Smooth muscle cell (in vitro differentiated cells): ENCODE data around the gene SHISA8. TPM values are rescaled to one million over a fixed set of nuclear protein-coding genes. Genes with fewer than 3 reads are reported as not detected.

Experiments
- DNase-seq: peaks from one replicate; lab custom pipeline; 2025; ENCODE audit not compliant: unreplicated experiment; lab: John Stamatoyannopoulos, UW
- H2AFZ ChIP-seq: fragments of 200-600 bp; sonication (generic); 2 replicates; pipeline ENCODE4 v1.6.0; 2016; ENCODE audit warnings: antibody characterized with exemption, low read depth, mild to moderate bottlenecking
- H3F3A ChIP-seq: fragments of 200-600 bp; sonication (generic); 2 replicates; pipeline ENCODE4 v1.6.0; 2017; ENCODE audit warnings: antibody characterized with exemption, low read depth
- H3K27ac ChIP-seq: fragments of 200-600 bp; sonication (generic); 2 replicates; pipeline ENCODE4 v1.5.1; 2016; ENCODE audit warnings: low read depth, mild to moderate bottlenecking
- H3K27me3 ChIP-seq: fragments of 200-600 bp; sonication (generic); 2 replicates; pipeline ENCODE4 v1.6.1; 2016; ENCODE audit warnings: low read depth, mild to moderate bottlenecking
- H3K36me3 ChIP-seq: fragments of 200-600 bp; sonication (generic); 2 replicates; pipeline ENCODE4 v1.5.1; 2016; ENCODE audit warnings: low read depth
- H3K4me1 ChIP-seq: fragments of 200-600 bp; sonication (generic); 2 replicates; pipeline ENCODE4 v1.5.1; 2016; ENCODE audit warnings: low read depth
- H3K4me2 ChIP-seq: fragments of 200-600 bp; sonication (generic); 2 replicates; pipeline ENCODE4 v1.6.0; 2016; ENCODE audit warnings: mild to moderate bottlenecking
- H3K4me3 ChIP-seq: fragments of 200-600 bp; sonication (generic); 2 replicates; pipeline ENCODE4 v1.5.1; 2016; ENCODE audit warnings: mild to moderate bottlenecking
- H3K79me2 ChIP-seq: fragments of 200-600 bp; sonication (generic); 2 replicates; pipeline ENCODE4 v1.6.0; 2016; ENCODE audit warnings: low read depth, mild to moderate bottlenecking
- H3K9ac ChIP-seq: fragments of 200-600 bp; sonication (generic); 2 replicates; pipeline ENCODE4 v1.6.0; 2016; ENCODE audit warnings: low read depth
- H3K9me3 ChIP-seq: fragments of 200-600 bp; sonication (generic); replicated peaks from 2 replicates; pipeline ENCODE4 v1.5.1; 2016; ENCODE audit warnings: low read depth
- H4K20me1 ChIP-seq: fragments of 200-600 bp; sonication (generic); 2 replicates; pipeline ENCODE4 v1.6.0; 2016; ENCODE audit warnings: low read depth
- CTCF ChIP-seq: fragments of 200-600 bp; sonication (generic); IDR thresholded peaks from 2 replicates; pipeline ENCODE4 v1.5.1; 2017; ENCODE audit warnings: borderline replicate concordance, mild to moderate bottlenecking, antibody characterized with exemption; ENCODE audit not compliant: insufficient read depth, poor library complexity, severe bottlenecking
- WGBS: methylation state at CpG from one replicate; pipeline ENCODE4 v1.1.7; 2016; ENCODE audit warnings: low lambda C conversion rate; 5-methylcytosine and 5-hydroxymethylcytosine counted together
- polyA plus RNA-seq: library from polyadenylated mRNA; unstranded; fragments of >200 nt; fragmentation: Nextera tagmentation; extraction: Ambion mirVana; gene quantifications from 2 replicates; pipeline ENCODE4 v1.2.1, GENCODE V29; 2016
- total RNA-seq: library from RNA; depleted of rRNA; stranded (reverse); fragments of >200 nt; gene quantifications from 2 replicates; pipeline ENCODE4 v1.2.3, GENCODE V29; 2014

SHISA8 gene
- total and polyA plus RNA-seq, 2 experiments from 2014 or later: 0.11 TPM; not detected in 1

- H3K4me1 ChIP-seq: no peaks in the 10 kb centered on the region
- H3K27ac ChIP-seq: no peak overlapping the region
- DNase-seq: no peak
- H3K4me3 ChIP-seq: no peak overlapping the region
- H3K36me3 ChIP-seq: peaks cover 24% of the 10 kb centered on the region
- H3K4me2 ChIP-seq: no peak overlapping the region
- no peaks in the 10 kb centered on the region for H3K27me3 ChIP-seq
- 98% methylated on average over 10 of the region's 10 CpGs for WGBS
- H3F3A ChIP-seq: peaks cover 4% of the 10 kb centered on the region
- H2AFZ ChIP-seq: no peak overlapping the region
- H4K20me1 ChIP-seq: peaks cover 86% of the 10 kb centered on the region
- H3K79me2 ChIP-seq: peaks cover 41% of the 10 kb centered on the region
- H3K9ac ChIP-seq: no peak overlapping the region
- no peaks in the 10 kb centered on the region for H3K9me3 ChIP-seq
- TF ChIP-seq CTCF: no peak
These were observed 46.3 kb downstream of the SHISA8 start for GRCh38 chr22:41868556-41868955.

GRCh38 chr22:41863472-41863871, 51.4 kb downstream of the SHISA8 start:
- Histone ChIP-seq H3K4me2 (peak overlapping the region; percentile 81), H3F3A (peaks cover 19% of the 10 kb centered on the region), H2AFZ (no peak overlapping the region), H3K36me3 (peaks cover 8% of the 10 kb centered on the region), H3K4me1 (peaks cover 14% of the 10 kb centered on the region), H3K9me3 (no peaks in the 10 kb centered on the region), H4K20me1 (peaks cover 98% of the 10 kb centered on the region), H3K9ac (peak overlapping the region; percentile 69), H3K27me3 (no peaks in the 10 kb centered on the region), H3K79me2 (peaks cover 82% of the 10 kb centered on the region), H3K27ac (peak overlapping the region; percentile 92), H3K4me3 (no peak overlapping the region)
- TF ChIP-seq CTCF: no peak
- WGBS: 83% methylated on average over 2 of the region's 2 CpGs
- DNase-seq: no peak

- Histone ChIP-seq H3K36me3 (peaks cover under 1% of the 10 kb centered on the region), H3F3A (peaks cover 19% of the 10 kb centered on the region), H3K9ac (peak overlapping the region; percentile 69), H3K79me2 (peaks cover 90% of the 10 kb centered on the region), H3K9me3 (no peaks in the 10 kb centered on the region), H3K27me3 (no peaks in the 10 kb centered on the region), H2AFZ (no peak overlapping the region), H3K4me2 (peak overlapping the region; percentile 81), H3K4me3 (no peak overlapping the region), H3K4me1 (peaks cover 14% of the 10 kb centered on the region), H4K20me1 (peaks cover 98% of the 10 kb centered on the region), H3K27ac (peak overlapping the region; percentile 92)
- 50% methylated on average over 11 of the region's 11 CpGs for WGBS
- DNase-seq: no peak
- no peak for TF ChIP-seq CTCF
These were observed 52.2 kb downstream of the SHISA8 start for GRCh38 chr22:41862530-41863266.

- Histone ChIP-seq H3K36me3 (no peaks in the 10 kb centered on the region), H3K9ac (peak overlapping the region; percentile 69), H3K27me3 (no peaks in the 10 kb centered on the region), H3K27ac (peak overlapping the region; percentile 92), H3K4me3 (no peak overlapping the region), H3K4me1 (peaks cover 14% of the 10 kb centered on the region), H3K4me2 (peak overlapping the region; percentile 81), H4K20me1 (peaks cover 98% of the 10 kb centered on the region), H3K9me3 (no peaks in the 10 kb centered on the region), H2AFZ (no peak overlapping the region), H3K79me2 (peaks cover 90% of the 10 kb centered on the region), H3F3A (peaks cover 19% of the 10 kb centered on the region)
- WGBS: 3% methylated on average over 4 of the region's 4 CpGs
- TF ChIP-seq CTCF: no peak
- DNase-seq: no peak
These were observed 52.7 kb downstream of the SHISA8 start for GRCh38 chr22:41862160-41862529.
